HG03175 (cell line): ENCODE data around the gene CLRN3.

Experiments used
- ATAC-seq: cut with Tn5 transposase; IDR thresholded peaks from one replicate; pipeline ENCODE4 v1.9.1; 2021; ENCODE audit warnings: mild to moderate bottlenecking, moderate library complexity; ENCODE audit not compliant: unreplicated experiment

CLRN3 gene

DNA sequence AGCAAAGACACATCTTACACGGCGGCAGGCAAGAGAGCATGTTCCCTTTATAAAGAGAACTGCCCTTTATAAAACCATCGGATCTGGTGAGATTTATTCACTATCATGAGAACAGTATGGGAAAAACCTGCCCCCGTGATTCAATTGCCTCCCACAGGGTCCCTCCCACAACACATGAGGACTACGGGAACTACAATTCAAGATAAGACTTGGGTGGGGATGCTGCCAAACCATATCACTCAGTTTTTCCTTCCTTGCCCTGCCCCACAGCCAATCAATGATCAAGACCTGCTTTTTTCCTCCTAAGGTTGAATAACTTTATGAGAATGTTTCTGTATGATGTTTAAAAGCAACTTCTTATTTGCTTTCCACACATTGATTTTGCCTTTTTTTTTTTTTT, 11.0 kb upstream of the CLRN3 start:
- ATAC-seq: no peak

DNA sequence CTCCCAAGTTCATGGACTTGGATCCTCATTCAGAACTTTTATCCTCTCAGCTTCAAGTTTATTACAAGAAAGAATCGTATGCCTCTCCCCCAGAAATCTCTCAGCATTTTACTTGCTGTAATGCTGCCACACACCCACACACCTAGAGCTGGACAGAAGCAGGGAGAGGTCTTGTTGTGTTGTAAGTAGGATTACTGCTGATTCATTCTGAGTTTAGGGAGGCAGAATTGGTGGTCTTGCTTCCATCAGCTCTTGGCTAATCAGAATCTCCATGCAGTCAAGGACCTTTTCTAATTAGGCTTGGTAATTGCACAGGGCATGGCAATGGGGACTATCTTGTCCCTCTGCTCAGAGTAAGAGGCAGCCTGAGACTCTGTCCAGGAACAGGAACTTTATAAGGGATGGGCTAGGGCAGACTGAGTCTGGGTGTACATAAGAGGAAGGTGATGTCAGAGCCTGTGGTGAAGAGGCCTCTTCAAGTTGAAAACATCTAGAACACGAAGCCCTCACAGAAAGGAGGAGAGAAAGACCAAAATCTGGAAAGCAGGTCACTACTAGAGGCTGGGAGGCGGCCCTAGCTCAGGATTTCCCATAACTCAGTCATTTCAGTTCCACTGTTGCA, 7.1 kb upstream of the CLRN3 start:
- ATAC-seq: no peak

- no peak for ATAC-seq
These were observed 4.4 kb upstream of the CLRN3 start for GRCh38 chr10:127897177-127897576.

GRCh38 chr10:127896590-127896989, 3.8 kb upstream of the CLRN3 start:
- ATAC-seq: no peak

- ATAC-seq: no peak
These were observed 1.4 kb upstream of the CLRN3 start for GRCh38 chr10:127894146-127894545.

DNA sequence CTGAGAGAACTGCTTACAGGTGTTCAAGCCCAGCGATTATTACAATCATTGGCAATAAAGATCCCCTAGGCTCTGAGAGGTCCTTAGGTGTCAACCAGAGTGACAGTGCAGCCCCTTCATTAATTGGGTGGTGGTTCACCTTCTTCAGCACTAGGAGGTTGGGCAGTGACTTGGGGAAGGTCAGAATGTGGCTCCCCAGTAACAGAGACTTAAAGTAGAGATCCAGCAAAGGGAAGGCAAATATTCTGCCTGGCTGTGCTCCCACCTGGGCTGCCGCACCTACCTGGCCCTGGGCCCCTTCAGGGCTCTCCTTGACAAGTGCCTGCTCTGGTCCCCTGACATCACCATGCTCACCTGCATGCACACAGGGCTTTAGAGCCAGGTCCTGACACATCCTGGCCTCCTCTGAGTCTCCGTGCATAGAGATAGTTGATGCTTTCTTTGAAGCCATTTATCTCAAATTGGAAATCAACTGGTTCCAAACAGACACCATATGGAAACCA, 1.9 kb downstream of the CLRN3 start:
- ATAC-seq: no peak

- ATAC-seq: no peak
These were observed 2.5 kb downstream of the CLRN3 start for GRCh38 chr10:127890216-127890615.

DNA sequence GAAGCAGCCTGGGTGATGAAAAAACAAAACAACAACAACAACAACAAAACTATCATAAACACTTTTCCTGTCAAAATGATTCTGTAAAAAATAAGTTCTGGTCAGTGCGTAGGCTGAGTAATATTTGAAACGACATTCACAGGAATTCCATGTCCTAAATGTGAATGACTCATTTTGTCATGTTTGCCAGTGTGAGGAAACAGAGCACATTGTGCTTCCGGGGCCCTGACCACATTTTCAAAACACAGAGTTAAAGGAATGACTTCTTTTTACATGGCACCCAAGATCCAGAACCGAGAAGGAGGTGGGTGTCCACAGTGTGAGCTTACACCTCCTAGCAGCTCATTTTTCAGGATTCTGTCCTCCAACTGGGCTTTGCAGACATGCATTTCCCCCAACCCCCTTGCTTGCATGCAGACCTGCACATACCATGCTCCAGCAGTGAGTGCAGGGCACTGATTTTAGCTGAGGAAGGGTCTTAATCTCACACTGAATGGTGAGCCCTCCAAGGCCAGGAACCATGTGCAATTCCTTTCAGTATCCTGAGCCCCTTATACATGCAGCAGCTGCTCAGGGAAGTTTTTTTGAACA, 3.0 kb downstream of the CLRN3 start:
- ATAC-seq: no peak

- ATAC-seq: no peak
These were observed 4.0 kb downstream of the CLRN3 start for GRCh38 chr10:127888521-127889312.

- no peak for ATAC-seq
These were observed 5.0 kb downstream of the CLRN3 start for GRCh38 chr10:127887541-127888415.

- ATAC-seq: no peak
These were observed 6.2 kb downstream of the CLRN3 start for GRCh38 chr10:127886371-127887051.

DNA sequence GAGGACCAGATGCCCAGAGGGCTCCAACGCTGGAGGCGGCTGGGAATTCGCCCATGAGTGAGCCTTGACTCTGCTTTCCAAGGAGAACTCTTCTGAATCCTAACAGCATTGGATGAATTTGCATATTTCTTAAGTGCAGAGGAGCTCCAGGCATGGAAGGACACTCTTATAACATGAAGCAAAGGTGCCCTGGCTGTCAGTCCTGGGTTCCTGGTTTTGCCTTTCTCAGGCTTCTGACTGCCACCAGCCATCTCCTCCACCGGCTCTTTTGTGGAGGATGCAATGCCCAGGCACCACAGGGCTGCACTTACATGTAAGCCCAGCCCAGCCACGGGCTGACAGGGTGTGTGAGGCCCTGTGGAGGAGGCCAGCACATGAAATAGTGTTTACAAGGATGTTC, 8.2 kb downstream of the CLRN3 start:
- ATAC-seq: no peak

DNA sequence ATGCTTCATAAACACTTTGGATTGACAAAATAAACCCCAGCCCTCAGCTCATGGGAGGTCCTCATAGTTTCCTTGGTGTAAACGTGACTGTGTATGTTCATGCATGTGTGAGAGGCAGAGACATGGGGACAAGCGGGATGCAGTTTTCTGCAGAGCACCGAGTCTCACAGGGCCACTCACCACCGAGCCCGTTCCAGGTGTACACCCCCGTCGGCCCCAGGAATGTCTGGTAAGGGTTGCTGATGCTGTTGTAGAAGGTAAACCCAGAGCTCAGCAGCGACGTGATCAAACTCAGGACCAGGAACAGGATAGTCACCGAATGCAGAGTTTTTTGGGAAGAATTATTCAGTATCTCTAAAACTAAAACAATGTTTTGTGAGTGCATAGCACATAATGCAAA, 9.2 kb downstream of the CLRN3 start:
- no peak for ATAC-seq

DNA sequence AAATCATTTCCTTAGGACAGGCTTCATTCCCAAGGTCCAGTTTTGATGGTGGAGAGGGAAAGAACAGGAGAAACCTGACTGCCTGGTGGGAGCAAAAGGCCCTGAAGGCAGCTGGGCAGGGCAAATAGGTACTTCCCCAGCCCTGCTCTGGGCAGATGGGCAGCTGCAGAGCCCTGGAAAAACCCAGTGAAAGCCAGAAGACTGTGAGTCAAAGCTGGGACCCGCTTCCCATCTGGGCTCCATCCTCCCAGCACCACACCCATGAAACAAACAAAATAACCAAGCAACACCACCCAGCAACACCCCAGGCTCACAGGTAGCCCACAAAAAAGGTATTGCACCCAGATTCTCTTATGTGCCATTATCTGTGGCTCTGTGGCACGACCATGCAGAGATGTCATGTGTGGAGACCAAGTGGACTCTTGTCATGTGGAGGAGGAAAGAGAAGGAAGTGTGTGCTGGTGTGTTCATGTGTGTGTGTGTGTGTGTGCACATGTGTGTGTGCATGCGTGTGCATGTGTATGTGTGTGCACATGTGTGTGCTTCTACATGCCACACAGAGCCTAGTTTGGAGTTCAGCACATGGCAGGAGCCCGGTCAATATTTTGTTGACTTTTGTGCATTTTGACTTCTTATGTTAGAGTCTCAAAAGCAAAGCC, 9.8 kb downstream of the CLRN3 start:
- ATAC-seq: no peak

DNA sequence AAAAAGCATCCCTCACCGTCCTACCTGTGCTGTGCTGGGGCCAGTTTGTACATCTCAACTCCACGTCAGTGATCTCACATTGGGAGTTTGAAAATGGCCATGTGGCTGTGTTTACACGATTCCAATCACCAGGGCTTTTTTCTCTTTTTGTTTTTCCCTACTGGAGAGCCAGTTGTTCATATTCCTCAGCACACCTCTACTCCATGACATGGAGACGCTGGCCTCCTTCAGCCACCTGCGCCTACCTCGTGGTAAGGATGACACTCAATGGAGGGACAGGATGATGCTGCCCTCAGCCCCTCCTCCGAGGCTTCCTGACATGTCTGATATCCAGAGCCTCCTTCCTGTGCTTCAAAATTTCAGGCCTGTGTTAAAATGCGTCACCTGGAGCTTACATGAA, 10.3 kb downstream of the CLRN3 start:
- ATAC-seq: no peak

DNA sequence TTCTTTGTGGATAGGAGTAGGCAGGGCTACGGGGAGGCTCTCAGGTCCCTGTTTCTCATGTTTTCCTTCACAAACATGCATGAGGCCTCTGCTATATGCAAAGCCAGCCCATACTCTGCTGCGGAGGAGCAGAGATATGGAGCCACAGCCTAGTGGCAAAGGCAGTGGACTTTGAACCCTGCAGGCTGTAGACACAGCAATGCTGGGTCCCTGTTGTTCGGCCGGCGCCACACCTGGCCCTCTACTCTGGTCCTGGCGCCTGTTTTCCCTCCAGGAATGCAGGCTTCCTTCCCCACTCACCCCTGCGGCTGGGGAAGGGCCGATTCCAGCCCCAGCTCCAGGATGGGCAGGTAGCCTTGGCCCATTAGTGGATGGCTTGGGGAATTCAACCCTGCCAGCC, 11.5 kb downstream of the CLRN3 start:
- ATAC-seq: no peak

- ATAC-seq: peak; percentile 56
These were observed 12.2 kb downstream of the CLRN3 start for GRCh38 chr10:127880557-127880956.

DNA sequence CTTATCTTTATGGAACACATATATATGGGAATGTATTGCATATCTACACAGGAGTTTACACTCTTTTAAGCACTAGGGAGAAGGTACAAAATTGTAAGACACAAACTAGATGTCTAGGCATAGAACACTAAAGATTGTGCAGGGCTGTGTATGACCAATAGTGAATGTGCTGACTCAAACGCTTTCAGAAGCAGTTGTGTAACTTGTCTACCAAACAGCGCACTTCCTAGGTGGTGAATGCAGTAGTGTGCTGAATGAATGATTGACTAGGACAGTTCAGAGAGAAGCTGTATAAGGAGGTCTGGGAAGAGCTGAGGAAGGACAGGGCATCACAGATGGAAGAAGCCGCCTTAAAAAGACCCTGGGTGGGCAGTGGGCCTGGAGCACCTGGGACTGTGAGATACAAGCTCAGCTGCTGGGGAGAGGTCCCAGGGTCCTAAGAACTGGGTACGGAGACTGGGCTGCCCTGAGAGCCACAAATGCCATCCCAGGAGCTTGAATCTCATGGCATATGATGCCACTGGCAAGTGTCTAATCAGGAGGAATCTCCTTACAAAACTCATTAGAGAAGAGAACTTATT, 14.2 kb downstream of the CLRN3 start:
- ATAC-seq: no peak

DNA sequence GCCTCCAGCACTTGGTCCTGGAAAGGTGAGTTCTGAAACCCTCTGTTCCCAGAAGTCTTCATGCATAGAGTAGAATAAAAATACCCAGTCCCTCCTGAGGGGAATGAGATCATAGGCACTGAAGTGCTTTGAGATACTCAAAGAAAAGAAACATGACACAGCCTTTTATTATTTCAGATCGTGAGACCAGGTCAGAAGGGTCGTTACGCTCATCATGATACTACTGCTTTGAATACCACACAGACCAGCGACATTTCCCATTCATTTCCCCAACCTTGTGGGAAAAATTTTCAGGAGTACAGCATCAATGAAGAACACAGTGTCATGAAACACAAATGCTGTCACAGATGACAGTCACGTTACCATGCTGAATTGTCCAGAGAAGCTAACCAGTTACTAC, 15.0 kb downstream of the CLRN3 start:
- ATAC-seq: no peak

- ATAC-seq: no peak
These were observed 15.6 kb downstream of the CLRN3 start for GRCh38 chr10:127877116-127877515.
